IMR-90 (cell line): ENCODE results near the gene STYXL1. TPM values are rescaled to one million over a fixed set of nuclear protein-coding genes. Genes with fewer than 3 reads are reported as not detected.

Experiments
- ATAC-seq: fragments of 200-7000 bp; cut with Tn5 transposase; 2 replicates; pipeline ENCODE4 v1.9.1; 2020; ENCODE audit warnings: low read depth, mild to moderate bottlenecking, moderate library complexity
- BruUV-seq: library from RNA; stranded (reverse); fragments of 400-500 nt; replicated peaks from 2 replicates; lab custom pipeline; 2021; lab: Mats Ljungman, UMichigan
- CTCF ChIA-PET: fragments of 300-600 bp; formaldehyde crosslinking; extraction: SDS; loops from one replicate; lab custom pipeline; 2021; ENCODE audit warnings: antibody characterized with exemption; lab: Yijun Ruan, JAX
- POLR2A ChIA-PET: fragments of 300-600 bp; sonication (Branson Sonifier 250); formaldehyde crosslinking; loops from one replicate; lab custom pipeline; 2022; ENCODE audit warnings: antibody characterized with exemption; ENCODE audit not compliant: unreplicated experiment; lab: Charles Lee
- DNase-seq: peaks from one replicate; pipeline ENCODE4 v3.0.0; 2013
- H2AFZ ChIP-seq: replicated peaks from 2 replicates; pipeline ENCODE3; 2013; ENCODE audit warnings: low read length, mild to moderate bottlenecking; ENCODE audit not compliant: poor library complexity
- H2AK5ac ChIP-seq: 2 replicates; pipeline ENCODE4 v1.6.1; 2013; ENCODE audit warnings: low read depth, low read length, inconsistent platforms
- H2AK9ac ChIP-seq: replicated peaks from 2 replicates; pipeline ENCODE3; 2013; ENCODE audit warnings: mild to moderate bottlenecking, low read depth, low read length, moderate library complexity; ENCODE audit not compliant: poor library complexity
- H2BK120ac ChIP-seq: 2 replicates; pipeline ENCODE4 v1.6.1; 2013; ENCODE audit warnings: low read depth, low read length, inconsistent platforms
- H2BK15ac ChIP-seq: 3 replicates; pipeline ENCODE4 v1.6.1; 2013; ENCODE audit warnings: low read depth, low read length, inconsistent platforms
- H2BK20ac ChIP-seq: 2 replicates; pipeline ENCODE4 v1.6.1; 2013; ENCODE audit warnings: low read depth, mild to moderate bottlenecking, inconsistent platforms, low read length, moderate library complexity
- H2BK5ac ChIP-seq: 2 replicates; pipeline ENCODE4 v1.6.1; 2013; ENCODE audit warnings: mild to moderate bottlenecking, low read depth, low read length, inconsistent platforms; ENCODE audit not compliant: poor library complexity, severe bottlenecking
- H3K14ac ChIP-seq: replicated peaks from 2 replicates; pipeline ENCODE4 v1.6.1; 2013; ENCODE audit warnings: low read depth, low read length, inconsistent platforms
- H3K18ac ChIP-seq: 2 replicates; pipeline ENCODE4 v1.6.1; 2013; ENCODE audit warnings: low read depth, low read length, control low read depth
- H3K23ac ChIP-seq: 2 replicates; pipeline ENCODE4 v1.6.1; 2013; ENCODE audit warnings: low read depth, low read length, inconsistent platforms
- H3K27ac ChIP-seq: 2 replicates; pipeline ENCODE4 v1.5.1; 2013; ENCODE audit warnings: mild to moderate bottlenecking, control low read depth, low read length; ENCODE audit not compliant: insufficient read depth
- H3K27me3 ChIP-seq: 2 replicates; pipeline ENCODE4 v1.6.1; 2013; ENCODE audit warnings: low read length; ENCODE audit not compliant: control insufficient read depth, insufficient read depth
- H3K36me3 ChIP-seq: 2 replicates; pipeline ENCODE4 v1.6.1; 2013; ENCODE audit warnings: low read length, mixed read lengths; ENCODE audit not compliant: control insufficient read depth, insufficient read depth
- H3K4ac ChIP-seq: 2 replicates; pipeline ENCODE4 v1.6.1; 2013; ENCODE audit warnings: low read depth, low read length, inconsistent platforms
- H3K4me1 ChIP-seq: 2 replicates; pipeline ENCODE4 v1.6.1; 2013; ENCODE audit warnings: low read length, mixed read lengths; ENCODE audit not compliant: control insufficient read depth, insufficient read depth
- H3K4me2 ChIP-seq: 2 replicates; pipeline ENCODE4 v1.6.1; 2013; ENCODE audit warnings: low read depth, mild to moderate bottlenecking, control low read depth, low read length, moderate library complexity
- H3K4me3 ChIP-seq: 2 replicates; pipeline ENCODE4 v1.5.1; 2013; ENCODE audit warnings: low read depth, mild to moderate bottlenecking, control low read depth, low read length, moderate library complexity; ENCODE audit not compliant: insufficient read depth
- H3K56ac ChIP-seq: 2 replicates; pipeline ENCODE4 v1.6.1; 2013; ENCODE audit warnings: low read length, inconsistent platforms; ENCODE audit not compliant: insufficient read depth; ENCODE audit errors: extremely low read depth
- H3K79me1 ChIP-seq, 2 experiments: 2 replicates each; pipeline ENCODE4 v1.6.1; 2013; ENCODE audit warnings: low read length in 2 of 2, inconsistent platforms in 1 of 2, low read depth in 1 of 2
- H3K9ac ChIP-seq: 2 replicates; pipeline ENCODE4 v1.6.1; 2013; ENCODE audit warnings: low read depth, low read length, control low read depth
- H3K9me1 ChIP-seq: 2 replicates; pipeline ENCODE4 v1.6.1; 2013; ENCODE audit warnings: low read length, inconsistent platforms; ENCODE audit not compliant: insufficient read depth
- H3K9me3 ChIP-seq: 2 replicates; pipeline ENCODE4 v1.6.1; 2013; ENCODE audit warnings: low read length; ENCODE audit not compliant: control insufficient read depth, insufficient read depth
- H4K20me1 ChIP-seq: 2 replicates; pipeline ENCODE4 v1.6.1; 2013; ENCODE audit warnings: low read length, inconsistent platforms; ENCODE audit not compliant: insufficient read depth
- H4K5ac ChIP-seq: 2 replicates; pipeline ENCODE4 v1.6.1; 2013; ENCODE audit warnings: mild to moderate bottlenecking, low read depth, low read length, control low read depth
- H4K8ac ChIP-seq, 2 experiments: 2 replicates each; pipeline ENCODE4 v1.6.1; 2013; ENCODE audit warnings: low read depth in 2 of 2, low read length in 2 of 2, control low read depth in 1 of 2, inconsistent platforms in 1 of 2
- H4K91ac ChIP-seq: 2 replicates; pipeline ENCODE4 v1.6.1; 2013; ENCODE audit warnings: low read depth, low read length, inconsistent platforms; ENCODE audit not compliant: insufficient read depth
- CEBPB ChIP-seq: IDR thresholded peaks from 2 replicates; pipeline ENCODE4 v1.6.1; 2012; ENCODE audit warnings: low read depth, low read length, improper control_type of control experiment
- CTCF ChIP-seq: conservative IDR thresholded peaks from 2 replicates; pipeline ENCODE4 v1.5.1; 2012; ENCODE audit warnings: mild to moderate bottlenecking, low read depth, low read length, improper control_type of control experiment
- ELK1 ChIP-seq: fragments of 150-350 bp; IDR thresholded peaks from 2 replicates; pipeline ENCODE4 v1.6.1; 2016; ENCODE audit warnings: low read depth, mild to moderate bottlenecking, low read length, moderate library complexity, borderline replicate concordance
- FOS ChIP-seq: fragments of 150-350 bp; IDR thresholded peaks from 2 replicates; pipeline ENCODE4 v1.6.1; 2016; ENCODE audit warnings: low read depth, low read length
- MAFK ChIP-seq: IDR thresholded peaks from 2 replicates; pipeline ENCODE4 v1.6.1; 2012; ENCODE audit warnings: low read depth, low read length, improper control_type of control experiment
- MAZ ChIP-seq: IDR thresholded peaks from 2 replicates; pipeline ENCODE4 v1.6.1; 2012; ENCODE audit warnings: low read depth, mild to moderate bottlenecking, low read length, improper control_type of control experiment, moderate library complexity, borderline replicate concordance
- NFE2L2 ChIP-seq: fragments of 150-350 bp; IDR thresholded peaks from 2 replicates; pipeline ENCODE4 v1.6.1; 2016; ENCODE audit warnings: low read depth, mild to moderate bottlenecking, low read length
- RCOR1 ChIP-seq: IDR thresholded peaks from 2 replicates; pipeline ENCODE4 v1.6.1; 2012; ENCODE audit warnings: mild to moderate bottlenecking, low read length, improper control_type of control experiment; ENCODE audit not compliant: insufficient replicate concordance
- USF2 ChIP-seq: fragments of 150-350 bp; IDR thresholded peaks from 2 replicates; pipeline ENCODE4 v1.6.1; 2017; ENCODE audit warnings: mild to moderate bottlenecking, antibody characterized with exemption, low read length, low read depth
- WGBS, 2 experiments: methylation state at CpG; one replicate each; pipeline versions ENCODE4 v1.1.5 to v1.1.7; 2013; ENCODE audit warnings: missing lambda C conversion rate in 2 of 2; ENCODE audit not compliant: insufficient read length in 1 of 2; ENCODE audit errors: extremely low coverage in 2 of 2; 5-methylcytosine and 5-hydroxymethylcytosine counted together
- dilution Hi-C: fragments of 300-500 bp; cut with HindIII; formaldehyde crosslinking; loops from one replicate; pipeline ENCODE4 v1.14.3; 2018; ENCODE audit warnings: low sequenced_read_pairs; ENCODE audit not compliant: unreplicated experiment
- in situ Hi-C: fragments of 300-500 bp; cut with MboI; formaldehyde crosslinking; loops from 3 replicates; pipeline ENCODE4 v1.14.3; 2019; ENCODE audit warnings: low sequenced_read_pairs, inconsistent platforms, mixed read lengths
- intact Hi-C: fragments of 100-400 bp; cut with micrococcal nuclease; formaldehyde crosslinking; loops from 2 replicates; pipeline ENCODE4 v1.10.0; 2022
- polyA plus RNA-seq, 3 experiments: library from polyadenylated mRNA; depleted of rRNA; stranded (reverse); fragments of >200 nt; gene quantifications; 2 replicates each; pipeline ENCODE4 v1.2.3, GENCODE V29; 2012; ENCODE audit warnings: low replicate concordance in 1 of 3
- total RNA-seq: library from RNA; depleted of rRNA; stranded (reverse); fragments of >200 nt; gene quantifications from 2 replicates; pipeline ENCODE4 v1.2.3, GENCODE V29; 2012

Gene STYXL1
- total and polyA plus RNA-seq, 2 of the 4 experiments (the other 2 are of a cell fraction): 66.1 to 73.8 TPM

- H2BK120ac ChIP-seq: no peak overlapping the region
- 100% methylated on average over 4 of the region's 10 CpGs; no CpG with 5 or more reads in 1 of the 2 experiments for WGBS, 2 experiments
- H4K91ac ChIP-seq: no peak overlapping the region
- no peak overlapping the region for H3K4ac ChIP-seq
- no peak overlapping the region for H3K56ac ChIP-seq
- H4K5ac ChIP-seq: no peak overlapping the region
- H3K9me3 ChIP-seq: no peaks in the 10 kb centered on the region
- ChIA-PET CTCF (no interaction called here), POLR2A (no interaction called here)
- H3K79me1 ChIP-seq: peaks cover 6 to 40% of the 10 kb centered on the region in 2 experiments; a peak in 3 of 4 replicates
- no peak overlapping the region for H3K4me2 ChIP-seq
- peaks cover 9% of the 10 kb centered on the region for H3K9me1 ChIP-seq
- H3K4me3 ChIP-seq: no peak overlapping the region
- peaks cover 3% of the 10 kb centered on the region for H3K4me1 ChIP-seq
- no peak overlapping the region for H3K27ac ChIP-seq
- TF ChIP-seq MAZ (no peak), MAFK (no peak), RCOR1 (no peak), USF2 (no peak), ELK1 (no peak), CTCF (no peak), FOS (no peak), NFE2L2 (no peak), CEBPB (no peak)
- DNase-seq: no peak
- BruUV-seq: no TSS peak
- no peak overlapping the region for H2AK9ac ChIP-seq
- no peak overlapping the region for H2BK20ac ChIP-seq
- H3K36me3 ChIP-seq: peaks cover 81% of the 10 kb centered on the region
- H4K8ac ChIP-seq: no peak overlapping the region
- H3K14ac ChIP-seq: no peak overlapping the region
- peaks cover 6% of the 10 kb centered on the region for H4K20me1 ChIP-seq
- H2AFZ ChIP-seq: no peak overlapping the region
- no peak overlapping the region for H2AK5ac ChIP-seq
- in situ Hi-C loops (no loop called here), intact Hi-C loops (no loop called here), dilution Hi-C loops (no loop called here)
- no peak overlapping the region for H2BK15ac ChIP-seq
- no peak for ATAC-seq
- no peak overlapping the region for H3K18ac ChIP-seq
- no peaks in the 10 kb centered on the region for H3K27me3 ChIP-seq
- H2BK5ac ChIP-seq: no peak overlapping the region
- no peak overlapping the region for H3K23ac ChIP-seq
- no peak overlapping the region for H3K9ac ChIP-seq
Observed at GRCh38 chr7:76063114-76063513, 15.3 kb upstream of the STYXL1 start.
